Bronchial epithelial cell (primary cell): ENCODE results near the gene PLCXD3. TPM values are rescaled to one million over a fixed set of nuclear protein-coding genes. Genes with fewer than 3 reads are reported as not detected.

Source experiments
- DNase-seq: peaks from one replicate; pipeline ENCODE4 v3.0.0-alpha.2; 2010; ENCODE audit warnings: low read depth
- FAIRE-seq: peaks from 2 replicates; lab custom pipeline; 2011; peaks lifted over from hg19 to GRCh38; lab: Jason Lieb, UNC
- H3K27me3 ChIP-seq: 2 replicates; pipeline ENCODE4 v1.5.1; 2011; ENCODE audit warnings: low read length; ENCODE audit not compliant: control insufficient read depth, insufficient read depth
- H3K36me3 ChIP-seq: 2 replicates; pipeline ENCODE4 v1.5.1; 2011; ENCODE audit warnings: low read length; ENCODE audit not compliant: control insufficient read depth, insufficient read depth
- H3K4me3 ChIP-seq: 2 replicates; pipeline ENCODE4 v1.5.1; 2011; ENCODE audit warnings: mild to moderate bottlenecking, low read depth, low read length, control low read depth
- total RNA-seq: library from RNA; depleted of rRNA; stranded (reverse); fragments of >200 nt; gene quantifications from 2 replicates; pipeline ENCODE4 v1.2.1, GENCODE V29; 2014
- TF ChIP-seq, protein P1 (sequence below): IDR thresholded peaks from 2 replicates; pipeline ENCODE4 v1.5.1; 2011; ENCODE audit warnings: mild to moderate bottlenecking, moderate library complexity, low read length, control low read depth, inconsistent platforms; ENCODE audit not compliant: insufficient read depth, severe bottlenecking

Gene PLCXD3
- total RNA-seq, 1 donor from 2014 or later: not detected

DNA sequence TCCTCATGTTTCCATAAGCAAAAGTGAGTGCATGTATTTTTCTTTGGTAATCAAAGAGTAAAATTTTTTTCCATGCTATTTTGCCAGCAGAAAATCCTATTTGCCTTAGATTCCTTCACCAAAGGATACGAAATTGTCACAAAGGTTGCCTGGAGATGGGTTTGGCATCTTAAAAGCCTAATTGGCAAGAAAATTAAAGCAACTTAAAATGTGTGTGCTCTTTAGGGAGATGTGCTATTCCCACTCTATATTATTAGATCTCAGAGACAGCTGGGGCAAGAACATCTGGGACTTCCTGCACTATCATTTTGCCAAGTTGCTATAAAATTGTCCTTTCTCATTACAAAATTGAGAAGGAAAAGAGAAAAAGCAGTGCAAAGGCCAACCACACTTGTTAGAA lies 146.1 kb downstream of the PLCXD3 start:
- H3K4me3 ChIP-seq: no peak overlapping the region
- DNase-seq: no peak
- TF ChIP-seq, protein P1, sequence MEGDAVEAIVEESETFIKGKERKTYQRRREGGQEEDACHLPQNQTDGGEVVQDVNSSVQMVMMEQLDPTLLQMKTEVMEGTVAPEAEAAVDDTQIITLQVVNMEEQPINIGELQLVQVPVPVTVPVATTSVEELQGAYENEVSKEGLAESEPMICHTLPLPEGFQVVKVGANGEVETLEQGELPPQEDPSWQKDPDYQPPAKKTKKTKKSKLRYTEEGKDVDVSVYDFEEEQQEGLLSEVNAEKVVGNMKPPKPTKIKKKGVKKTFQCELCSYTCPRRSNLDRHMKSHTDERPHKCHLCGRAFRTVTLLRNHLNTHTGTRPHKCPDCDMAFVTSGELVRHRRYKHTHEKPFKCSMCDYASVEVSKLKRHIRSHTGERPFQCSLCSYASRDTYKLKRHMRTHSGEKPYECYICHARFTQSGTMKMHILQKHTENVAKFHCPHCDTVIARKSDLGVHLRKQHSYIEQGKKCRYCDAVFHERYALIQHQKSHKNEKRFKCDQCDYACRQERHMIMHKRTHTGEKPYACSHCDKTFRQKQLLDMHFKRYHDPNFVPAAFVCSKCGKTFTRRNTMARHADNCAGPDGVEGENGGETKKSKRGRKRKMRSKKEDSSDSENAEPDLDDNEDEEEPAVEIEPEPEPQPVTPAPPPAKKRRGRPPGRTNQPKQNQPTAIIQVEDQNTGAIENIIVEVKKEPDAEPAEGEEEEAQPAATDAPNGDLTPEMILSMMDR: no peak
- no peaks in the 10 kb centered on the region for H3K36me3 ChIP-seq
- FAIRE-seq: no peak
- H3K27me3 ChIP-seq: no peaks in the 10 kb centered on the region

GRCh38 chr5:41363343-41363986 lies 146.9 kb downstream of the PLCXD3 start:
- no peak overlapping the region for H3K4me3 ChIP-seq
- no peak for FAIRE-seq
- no peak for DNase-seq
- no peaks in the 10 kb centered on the region for H3K27me3 ChIP-seq
- TF ChIP-seq, protein P1: no peak
- no peaks in the 10 kb centered on the region for H3K36me3 ChIP-seq

DNA sequence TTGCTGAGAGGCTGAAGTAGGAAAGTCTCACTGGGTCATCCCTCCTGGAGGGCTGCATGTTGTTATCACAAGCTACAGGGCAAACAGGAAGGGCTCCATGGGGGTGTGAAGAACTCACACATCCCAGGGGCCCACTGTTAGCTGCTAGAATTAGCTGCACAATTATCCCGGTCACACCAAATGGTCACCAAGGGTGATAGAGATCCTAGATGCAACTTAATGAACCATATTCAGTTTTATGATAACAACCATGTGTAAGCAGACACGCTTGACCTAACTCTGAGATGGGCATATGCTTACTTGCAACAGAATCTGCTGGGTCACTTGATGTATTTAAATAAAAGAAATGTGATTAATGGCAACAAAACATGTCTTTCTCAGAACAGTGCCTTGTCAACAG lies 153.6 kb downstream of the PLCXD3 start:
- FAIRE-seq (no peak), DNase-seq (no peak)
- H3K27me3 ChIP-seq: no peaks in the 10 kb centered on the region
- H3K36me3 ChIP-seq: no peaks in the 10 kb centered on the region
- TF ChIP-seq, protein P1: no peak
- H3K4me3 ChIP-seq: no peak overlapping the region

- DNase-seq (no peak), FAIRE-seq (no peak)
- no peaks in the 10 kb centered on the region for H3K36me3 ChIP-seq
- TF ChIP-seq, protein P1: no peak
- H3K4me3 ChIP-seq: no peak overlapping the region
- H3K27me3 ChIP-seq: no peaks in the 10 kb centered on the region
Measured at GRCh38 chr5:41349846-41350245, 160.6 kb downstream of the PLCXD3 start.

DNA sequence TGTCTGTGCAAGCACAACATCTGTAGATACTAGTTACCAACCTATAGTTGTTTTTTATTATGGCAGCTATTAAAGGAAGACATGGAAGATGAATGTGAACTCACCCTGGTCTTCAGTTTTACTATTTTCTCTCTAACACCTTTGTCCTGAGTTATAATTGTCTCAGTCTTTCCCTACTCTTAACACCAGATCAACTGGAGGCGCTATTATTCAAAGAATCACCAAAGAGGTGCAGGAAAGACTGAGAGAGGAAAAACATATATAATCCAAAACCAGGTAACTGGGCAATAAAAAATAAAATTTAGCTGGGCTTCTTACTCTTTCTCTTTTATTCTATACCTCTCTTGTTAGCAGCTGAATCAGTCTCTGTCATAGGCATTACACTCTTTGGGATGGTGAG lies 162.8 kb downstream of the PLCXD3 start:
- Histone ChIP-seq H3K36me3 (no peaks in the 10 kb centered on the region), H3K27me3 (no peaks in the 10 kb centered on the region), H3K4me3 (no peak overlapping the region)
- DNase-seq: no peak
- no peak for FAIRE-seq
- TF ChIP-seq, protein P1: no peak

- FAIRE-seq (no peak), DNase-seq (peak; percentile 9)
- TF ChIP-seq, protein P1: no peak
- Histone ChIP-seq H3K36me3 (no peaks in the 10 kb centered on the region), H3K27me3 (no peaks in the 10 kb centered on the region), H3K4me3 (no peak overlapping the region)
Measured at GRCh38 chr5:41346609-41347008, 163.8 kb downstream of the PLCXD3 start.
